ENCODE data around the gene ABCA1.

DNA sequence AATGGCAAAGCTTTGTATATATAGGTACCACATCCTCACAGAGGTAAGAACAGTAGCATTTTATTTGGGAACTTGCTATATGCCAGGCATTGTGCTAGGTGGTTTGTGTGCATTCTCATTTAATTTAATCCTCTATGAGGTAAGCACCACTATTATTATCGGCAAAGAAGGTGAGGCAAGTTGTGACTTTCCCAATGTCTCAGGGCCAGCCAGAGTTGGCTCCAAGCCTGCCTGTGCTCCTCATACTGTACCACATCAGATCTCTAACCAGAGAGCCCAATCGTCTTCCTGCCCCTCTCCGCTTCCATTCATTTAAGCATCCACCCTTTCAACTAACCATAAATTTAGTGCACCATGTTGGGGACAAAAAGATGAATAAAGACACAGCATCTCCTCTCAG is 108.9 kb downstream of the ABCA1 start:
- TF ChIP-seq, protein P1, sequence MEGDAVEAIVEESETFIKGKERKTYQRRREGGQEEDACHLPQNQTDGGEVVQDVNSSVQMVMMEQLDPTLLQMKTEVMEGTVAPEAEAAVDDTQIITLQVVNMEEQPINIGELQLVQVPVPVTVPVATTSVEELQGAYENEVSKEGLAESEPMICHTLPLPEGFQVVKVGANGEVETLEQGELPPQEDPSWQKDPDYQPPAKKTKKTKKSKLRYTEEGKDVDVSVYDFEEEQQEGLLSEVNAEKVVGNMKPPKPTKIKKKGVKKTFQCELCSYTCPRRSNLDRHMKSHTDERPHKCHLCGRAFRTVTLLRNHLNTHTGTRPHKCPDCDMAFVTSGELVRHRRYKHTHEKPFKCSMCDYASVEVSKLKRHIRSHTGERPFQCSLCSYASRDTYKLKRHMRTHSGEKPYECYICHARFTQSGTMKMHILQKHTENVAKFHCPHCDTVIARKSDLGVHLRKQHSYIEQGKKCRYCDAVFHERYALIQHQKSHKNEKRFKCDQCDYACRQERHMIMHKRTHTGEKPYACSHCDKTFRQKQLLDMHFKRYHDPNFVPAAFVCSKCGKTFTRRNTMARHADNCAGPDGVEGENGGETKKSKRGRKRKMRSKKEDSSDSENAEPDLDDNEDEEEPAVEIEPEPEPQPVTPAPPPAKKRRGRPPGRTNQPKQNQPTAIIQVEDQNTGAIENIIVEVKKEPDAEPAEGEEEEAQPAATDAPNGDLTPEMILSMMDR (IDR thresholded peaks at IDR 0.05; ENCODE audit: low read depth, low read length) = no peak
- no peak for TF ChIP-seq EZH2phosphoT487 (IDR thresholded peaks at IDR 0.05; ENCODE audit: low read depth)

Data from OCI-LY3 (cell line).